Measurements from ENCODE around the gene GPS1.

GPS1 gene

GRCh38 chr17:82015311-82015971, 36.3 kb upstream of the GPS1 start:
- Histone ChIP-seq H3K27ac (ENCODE audit: low read depth, low read length, poor library complexity, severe bottlenecking) (no peak overlapping the region), H3K9me2 (ENCODE audit: low read depth, low read length) (no peaks in the 10 kb centered on the region), H2AFZ (ENCODE audit: low read length) (no peak overlapping the region), H3K36me3 (ENCODE audit: insufficient read depth, low read length) (peaks cover 12% of the 10 kb centered on the region), H3K9ac (ENCODE audit: low read length) (no peak overlapping the region), H3K4me1 (ENCODE audit: insufficient read depth, low read length, severe bottlenecking) (no peaks in the 10 kb centered on the region), H3F3A (ENCODE audit: insufficient read depth, low read length) (no peaks in the 10 kb centered on the region), H3K9me3 (ENCODE audit: low read length) (no peaks in the 10 kb centered on the region), H3K79me2 (ENCODE audit: insufficient read depth, low read length) (no peaks in the 10 kb centered on the region), H3K4me3 (ENCODE audit: low read depth, low read length, poor library complexity, severe bottlenecking) (no peak overlapping the region), H3K27me3 (ENCODE audit: insufficient read depth, low read length) (peaks cover 3% of the 10 kb centered on the region; the same call in 1 of the 2 replicates), H3K4me2 (ENCODE audit: low read length) (no peak overlapping the region), H4K20me1 (ENCODE audit: insufficient read depth, low read length) (no peaks in the 10 kb centered on the region)
- no peak for TF ChIP-seq EZH2 (IDR thresholded peaks at IDR 0.05; ENCODE audit: borderline replicate concordance, low read length)
- TF ChIP-seq, protein P1, sequence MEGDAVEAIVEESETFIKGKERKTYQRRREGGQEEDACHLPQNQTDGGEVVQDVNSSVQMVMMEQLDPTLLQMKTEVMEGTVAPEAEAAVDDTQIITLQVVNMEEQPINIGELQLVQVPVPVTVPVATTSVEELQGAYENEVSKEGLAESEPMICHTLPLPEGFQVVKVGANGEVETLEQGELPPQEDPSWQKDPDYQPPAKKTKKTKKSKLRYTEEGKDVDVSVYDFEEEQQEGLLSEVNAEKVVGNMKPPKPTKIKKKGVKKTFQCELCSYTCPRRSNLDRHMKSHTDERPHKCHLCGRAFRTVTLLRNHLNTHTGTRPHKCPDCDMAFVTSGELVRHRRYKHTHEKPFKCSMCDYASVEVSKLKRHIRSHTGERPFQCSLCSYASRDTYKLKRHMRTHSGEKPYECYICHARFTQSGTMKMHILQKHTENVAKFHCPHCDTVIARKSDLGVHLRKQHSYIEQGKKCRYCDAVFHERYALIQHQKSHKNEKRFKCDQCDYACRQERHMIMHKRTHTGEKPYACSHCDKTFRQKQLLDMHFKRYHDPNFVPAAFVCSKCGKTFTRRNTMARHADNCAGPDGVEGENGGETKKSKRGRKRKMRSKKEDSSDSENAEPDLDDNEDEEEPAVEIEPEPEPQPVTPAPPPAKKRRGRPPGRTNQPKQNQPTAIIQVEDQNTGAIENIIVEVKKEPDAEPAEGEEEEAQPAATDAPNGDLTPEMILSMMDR (IDR thresholded peaks at IDR 0.05; ENCODE audit: low read length) = no peak

DNA sequence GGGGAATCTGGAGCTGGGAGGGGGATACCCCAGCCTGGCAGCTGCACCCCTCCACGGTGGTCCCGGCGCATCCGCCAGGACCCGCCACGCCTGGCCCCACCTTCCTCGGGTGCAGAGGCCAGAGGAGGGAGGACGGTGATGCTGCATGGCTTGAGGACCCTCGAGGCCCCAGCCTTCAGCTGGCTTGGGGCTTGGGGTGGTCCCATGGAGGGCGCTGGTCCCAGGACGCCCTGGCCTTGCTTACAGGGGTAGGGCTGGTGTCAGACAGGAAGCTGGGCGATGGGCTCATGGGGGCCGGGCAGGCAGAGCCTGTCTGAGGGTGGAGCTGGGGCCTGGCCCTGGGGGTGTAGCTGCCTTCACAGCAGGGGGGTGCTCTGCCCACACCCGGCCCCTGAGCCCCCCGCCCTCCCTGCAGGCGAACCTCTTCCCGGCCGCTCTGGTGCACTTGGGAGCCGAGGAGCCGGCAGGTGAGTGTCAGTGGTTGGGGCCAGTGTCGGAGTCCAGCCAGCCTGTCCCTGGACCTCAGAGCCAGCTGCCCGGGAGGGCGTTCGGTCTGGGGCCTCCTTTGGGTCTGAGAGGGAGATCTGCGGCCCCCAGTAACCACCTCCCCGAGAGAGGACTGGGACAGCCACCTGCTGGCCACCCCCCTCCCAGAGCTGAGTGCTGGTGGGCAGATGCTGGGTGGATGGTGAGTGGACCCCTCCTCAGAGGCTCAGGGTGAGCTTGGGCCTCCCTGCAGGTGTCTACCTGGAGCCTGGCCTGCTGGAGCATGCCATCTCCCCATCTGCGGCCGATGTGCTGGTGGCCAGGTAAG, 35.4 kb upstream of the GPS1 start:
- Histone ChIP-seq H3K9ac (ENCODE audit: low read length) (no peak overlapping the region), H3K9me3 (ENCODE audit: low read length) (no peaks in the 10 kb centered on the region), H3K4me3 (ENCODE audit: low read depth, low read length, poor library complexity, severe bottlenecking) (no peak overlapping the region), H3K36me3 (ENCODE audit: insufficient read depth, low read length) (peaks cover 12% of the 10 kb centered on the region), H3K4me1 (ENCODE audit: insufficient read depth, low read length, severe bottlenecking) (peaks cover 6% of the 10 kb centered on the region), H3K27me3 (ENCODE audit: insufficient read depth, low read length) (peaks cover 3% of the 10 kb centered on the region; the same call in 1 of the 2 replicates), H3K27ac (ENCODE audit: low read depth, low read length, poor library complexity, severe bottlenecking) (no peak overlapping the region), H4K20me1 (ENCODE audit: insufficient read depth, low read length) (no peaks in the 10 kb centered on the region), H3K79me2 (ENCODE audit: insufficient read depth, low read length) (no peaks in the 10 kb centered on the region), H3K9me2 (ENCODE audit: low read depth, low read length) (no peaks in the 10 kb centered on the region), H3K4me2 (ENCODE audit: low read length) (no peak overlapping the region), H2AFZ (ENCODE audit: low read length) (no peak overlapping the region), H3F3A (ENCODE audit: insufficient read depth, low read length) (no peaks in the 10 kb centered on the region)
- TF ChIP-seq, protein P1 (IDR thresholded peaks at IDR 0.05; ENCODE audit: low read length) = no peak
- TF ChIP-seq EZH2 (IDR thresholded peaks at IDR 0.05; ENCODE audit: borderline replicate concordance, low read length) = no peak

DNA sequence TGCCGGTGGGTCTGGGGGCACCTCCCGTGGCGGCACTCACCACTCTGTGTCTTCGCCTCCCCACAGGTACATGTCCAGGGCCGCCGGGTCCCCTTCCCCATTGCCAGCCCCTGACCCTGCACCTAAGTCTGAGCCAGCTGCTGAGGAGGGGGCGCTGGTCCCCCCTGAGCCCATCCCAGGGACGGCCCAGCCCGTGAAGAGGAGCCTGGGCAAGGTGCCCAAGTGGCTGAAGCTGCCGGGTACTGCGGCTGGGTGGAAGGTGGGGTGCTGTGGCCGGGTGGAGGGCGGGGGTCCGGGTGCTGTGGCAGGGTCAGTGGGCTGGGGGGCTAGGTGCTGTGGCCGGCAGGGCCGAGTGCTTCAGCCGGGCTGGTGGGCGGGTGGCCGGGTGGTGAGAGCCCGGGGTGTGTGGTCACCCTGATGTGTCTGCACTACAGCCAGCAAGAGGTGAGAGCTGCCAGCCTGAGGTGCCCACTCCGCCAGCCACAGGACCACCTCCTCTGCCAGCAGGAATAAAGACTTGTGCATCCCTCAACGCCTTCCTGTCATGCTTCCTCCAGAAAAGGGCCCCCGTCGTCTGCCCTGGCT, 34.7 kb upstream of the GPS1 start:
- no peak overlapping the region for H3K4me2 ChIP-seq (ENCODE audit: low read length)
- H3K27ac ChIP-seq (ENCODE audit: low read depth, low read length, poor library complexity, severe bottlenecking) = no peak overlapping the region
- peaks cover 12% of the 10 kb centered on the region for H3K36me3 ChIP-seq (ENCODE audit: insufficient read depth, low read length)
- TF ChIP-seq, protein P1 (IDR thresholded peaks at IDR 0.05; ENCODE audit: low read length) = no peak
- TF ChIP-seq EZH2 (IDR thresholded peaks at IDR 0.05; ENCODE audit: borderline replicate concordance, low read length) = no peak
- no peaks in the 10 kb centered on the region for H3K79me2 ChIP-seq (ENCODE audit: insufficient read depth, low read length)
- no peaks in the 10 kb centered on the region for H4K20me1 ChIP-seq (ENCODE audit: insufficient read depth, low read length)
- H2AFZ ChIP-seq (ENCODE audit: low read length) = no peak overlapping the region
- H3K4me3 ChIP-seq (ENCODE audit: low read depth, low read length, poor library complexity, severe bottlenecking) = no peak overlapping the region
- H3K9me3 ChIP-seq (ENCODE audit: low read length) = no peaks in the 10 kb centered on the region
- H3K9me2 ChIP-seq (ENCODE audit: low read depth, low read length) = no peaks in the 10 kb centered on the region
- peaks cover 3% of the 10 kb centered on the region; the same call in 1 of the 2 replicates for H3K27me3 ChIP-seq (ENCODE audit: insufficient read depth, low read length)
- no peaks in the 10 kb centered on the region for H3F3A ChIP-seq (ENCODE audit: insufficient read depth, low read length)
- no peak overlapping the region for H3K9ac ChIP-seq (ENCODE audit: low read length)
- peaks cover 13% of the 10 kb centered on the region for H3K4me1 ChIP-seq (ENCODE audit: insufficient read depth, low read length, severe bottlenecking)
